Motor neuron (in vitro differentiated cells): Measurements from ENCODE around the gene SLC2A9. TPM values are rescaled to one million over a fixed set of nuclear protein-coding genes. Genes with fewer than 3 reads are reported as not detected.

Source experiments
- ATAC-seq, 8 experiments: fragments of 200-7000 bp; cut with Tn5 transposase; replicated peaks in 6 of 8; 2 replicates each; pipeline ENCODE4 v1.8.0; 2021; ENCODE audit warnings: mild to moderate bottlenecking in 8 of 8, moderate library complexity in 8 of 8
- H3K27ac ChIP-seq, 2 donors: fragments of 250-450 bp; sonication (Bioruptor Pico); 2 replicates each; pipeline ENCODE4 v1.9.0; 2021; ENCODE audit warnings: antibody characterized with exemption in 2 of 2, mild to moderate bottlenecking in 2 of 2, moderate library complexity in 1 of 2
- H3K4me1 ChIP-seq, 2 donors: fragments of 250-450 bp; sonication (Bioruptor Pico); replicated peaks in 1 of 2; 2 replicates each; pipeline ENCODE4 v1.6.1; 2021; ENCODE audit warnings: antibody characterized with exemption in 2 of 2, mild to moderate bottlenecking in 2 of 2, moderate library complexity in 1 of 2
- H3K4me3 ChIP-seq, 5 donors: fragments of 250-450 bp; sonication (Bioruptor Pico); 2 replicates each; pipeline ENCODE4 v1.9.0; 2021; ENCODE audit warnings: antibody characterized with exemption in 5 of 5, mild to moderate bottlenecking in 5 of 5, moderate library complexity in 4 of 5
- WGBS, 10 experiments: fragments of 450-650 bp; shearing (Covaris generic); methylation state at CpG; one replicate each; pipeline ENCODE4 v1.0.0; 2022; 5-methylcytosine and 5-hydroxymethylcytosine counted together
- in situ Hi-C, 9 experiments: fragments of 400-800 bp; cut with MboI; loops; one replicate each; pipeline ENCODE4 v1.15.0; 2021; ENCODE audit warnings: low sequenced_read_pairs in 9 of 9, low pct_unique_long_range_greater_than_20kb in 2 of 9; ENCODE audit not compliant: unreplicated experiment in 9 of 9
- total RNA-seq, 8 experiments: library from RNA; unstranded; fragments of 300-600 nt; gene quantifications; 2 replicates each; pipeline versions ENCODE4 v1.2.3 to v1.2.4, GENCODE V29; 2022

SLC2A9 gene
- total RNA-seq, 8 experiments from 2014 or later = 0.21 to 4.4 (median 1.3) TPM

- no peak overlapping the region for H3K27ac ChIP-seq
- in situ Hi-C loops = no loop called here
- no peak overlapping the region for H3K4me3 ChIP-seq
- ATAC-seq = no peak
- H3K4me1 ChIP-seq = no peaks in the 10 kb centered on the region
- WGBS, 10 experiments = 0 to 80% (median 48%) methylated on average over 1 to 3 of the region's 3 CpGs; no CpG with 5 or more reads in 2 of the 10 experiments
Observed at GRCh38 chr4:9877123-9877522, 144.2 kb downstream of the SLC2A9 start.

DNA sequence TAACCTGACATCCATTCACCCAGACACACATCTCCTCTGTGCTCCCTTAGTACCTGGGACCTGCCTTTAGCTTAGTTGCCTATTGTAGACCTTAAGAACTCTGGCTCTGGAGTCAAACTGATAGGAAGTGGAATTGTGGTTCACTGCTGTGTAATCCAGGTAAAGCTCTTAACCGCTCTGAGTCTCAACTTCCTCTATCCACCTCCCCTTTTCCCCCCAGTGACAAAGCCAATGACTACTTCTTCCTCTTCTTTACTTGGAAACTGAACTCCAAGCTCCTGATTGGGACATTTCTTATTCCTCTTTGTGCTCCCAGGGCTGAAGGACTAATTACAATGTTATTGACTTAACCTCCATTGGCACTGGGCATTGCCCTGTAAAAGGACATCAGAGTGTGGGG is 145.8 kb downstream of the SLC2A9 start:
- no peak overlapping the region for H3K27ac ChIP-seq
- ATAC-seq = no peak
- in situ Hi-C loops = no loop called here
- H3K4me1 ChIP-seq = no peaks in the 10 kb centered on the region
- 40 to 78% (median 50%) methylated on average over 1 of the region's 1 CpG; no CpG with 5 or more reads in 6 of the 10 experiments for WGBS, 10 experiments
- no peak overlapping the region for H3K4me3 ChIP-seq

DNA sequence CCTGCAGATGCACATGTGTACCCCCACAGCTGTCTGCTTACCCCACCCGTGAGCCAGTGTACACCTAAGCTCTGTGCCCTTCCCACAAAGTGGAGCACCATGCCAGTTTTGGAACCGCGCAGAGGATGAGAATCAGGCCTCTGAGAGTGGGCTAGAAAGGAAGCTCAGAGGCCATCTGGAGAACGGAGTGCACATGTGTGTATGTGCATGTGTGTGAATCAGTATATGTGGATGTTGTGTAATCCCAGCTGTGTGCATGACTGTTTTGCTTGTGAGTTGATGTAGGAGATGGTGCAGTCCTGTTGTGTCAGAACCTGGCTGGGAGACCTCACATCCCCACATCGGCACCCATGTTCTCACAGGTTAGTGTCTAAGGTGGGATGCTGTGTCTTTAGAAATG is 146.9 kb downstream of the SLC2A9 start:
- no peak overlapping the region for H3K27ac ChIP-seq
- in situ Hi-C loops = no loop called here
- no peaks in the 10 kb centered on the region for H3K4me1 ChIP-seq
- 0 to 100% (median 90%) methylated on average over 1 to 4 of the region's 5 CpGs; no CpG with 5 or more reads in 4 of the 10 experiments for WGBS, 10 experiments
- peak in 1 of 8 experiments; percentile 59 for ATAC-seq
- H3K4me3 ChIP-seq = no peak overlapping the region

GRCh38 chr4:9870165-9870790 is 151.0 kb downstream of the SLC2A9 start:
- WGBS, 10 experiments = 14 to 88% (median 67%) methylated on average over 1 to 10 of the region's 10 CpGs; no CpG with 5 or more reads in 3 of the 10 experiments
- no peaks in the 10 kb centered on the region for H3K4me1 ChIP-seq
- ATAC-seq = no peak
- H3K4me3 ChIP-seq = no peak overlapping the region
- H3K27ac ChIP-seq = no peak overlapping the region
- in situ Hi-C loops = no loop called here

DNA sequence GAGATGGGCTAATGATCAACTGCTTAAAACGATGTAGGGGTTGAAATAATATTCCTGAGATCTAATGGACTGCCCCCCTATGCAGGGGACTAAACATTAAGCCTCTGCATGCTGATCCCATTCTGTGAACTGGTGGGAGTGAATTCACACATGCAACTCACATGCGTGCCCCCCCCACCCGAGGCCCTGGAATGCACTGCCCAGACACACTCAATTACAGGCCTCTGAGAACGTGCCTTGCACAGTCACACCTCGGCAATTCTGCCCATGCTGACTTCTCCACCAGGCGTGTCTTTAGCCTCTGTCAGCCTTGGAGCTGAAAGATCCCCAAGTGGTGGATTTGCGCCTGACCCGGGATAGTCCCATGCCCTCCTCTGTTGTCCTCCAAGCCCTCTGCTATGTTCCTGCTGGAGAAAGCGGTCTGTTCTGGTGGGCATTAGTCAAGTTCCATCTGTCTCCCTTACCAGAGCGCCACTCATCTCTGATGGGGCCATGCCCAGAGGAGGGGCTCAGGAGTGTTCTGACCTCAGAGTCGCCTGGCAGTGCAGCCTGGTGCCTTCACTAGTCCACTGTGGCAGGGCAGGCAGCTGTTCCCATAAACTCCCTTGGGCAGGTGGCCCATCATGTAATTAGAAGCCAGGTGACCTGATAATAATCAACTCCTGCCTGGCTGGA is 153.4 kb downstream of the SLC2A9 start:
- in situ Hi-C loops = no loop called here
- Histone ChIP-seq H3K27ac (no peak overlapping the region), H3K4me3 (no peak overlapping the region), H3K4me1 (no peaks in the 10 kb centered on the region)
- ATAC-seq = no peak
- WGBS, 10 experiments = 0 to 92% (median 70%) methylated on average over 1 to 5 of the region's 11 CpGs; no CpG with 5 or more reads in 5 of the 10 experiments

DNA sequence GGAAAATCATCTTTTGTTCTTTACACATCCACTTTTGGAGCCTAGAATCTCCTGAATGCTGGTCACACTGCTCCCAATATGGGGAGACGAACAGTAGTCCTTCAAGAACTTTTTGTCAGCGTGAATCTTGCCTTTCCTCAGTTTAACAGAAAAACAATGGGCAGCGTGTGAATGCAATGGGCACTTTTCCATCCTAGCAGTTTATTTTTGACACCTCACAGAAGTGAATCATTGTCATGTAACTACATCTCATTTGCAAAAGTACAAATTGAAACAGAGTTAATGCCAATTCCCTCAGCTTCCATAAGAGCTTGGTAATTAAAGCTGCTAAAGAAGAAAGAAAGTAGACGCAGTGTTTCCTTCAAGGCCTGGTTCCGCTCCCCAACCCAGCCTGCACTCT is 154.4 kb downstream of the SLC2A9 start:
- 63 to 100% (median 72%) methylated on average over 1 to 5 of the region's 5 CpGs; no CpG with 5 or more reads in 2 of the 10 experiments for WGBS, 10 experiments
- Histone ChIP-seq H3K4me1 (no peaks in the 10 kb centered on the region), H3K27ac (no peak overlapping the region), H3K4me3 (no peak overlapping the region)
- no peak for ATAC-seq
- in situ Hi-C loops = no loop called here

DNA sequence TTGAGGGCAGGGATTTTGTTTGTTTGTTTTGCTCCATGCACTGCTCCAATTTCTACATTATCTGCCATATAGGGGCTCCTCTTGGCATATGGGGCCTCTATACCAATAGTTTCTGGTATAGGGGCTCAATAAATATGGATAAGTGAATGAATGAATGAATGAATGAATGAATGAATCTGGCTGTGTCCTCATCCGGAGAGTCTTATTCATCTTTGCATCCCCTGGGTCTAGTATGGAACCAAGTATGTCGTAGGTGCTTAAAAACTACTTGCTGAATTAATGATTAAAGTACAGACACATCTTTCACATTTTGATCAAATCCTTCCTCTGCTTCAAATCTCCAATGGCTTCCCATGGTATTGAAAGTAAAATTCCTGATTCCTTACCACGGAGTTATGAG is 159.7 kb downstream of the SLC2A9 start:
- ATAC-seq = no peak
- H3K4me3 ChIP-seq = no peak overlapping the region
- H3K4me1 ChIP-seq = no peaks in the 10 kb centered on the region
- no peak overlapping the region for H3K27ac ChIP-seq
- 11 to 100% (median 83%) methylated on average over 1 to 3 of the region's 3 CpGs; no CpG with 5 or more reads in 3 of the 10 experiments for WGBS, 10 experiments
- in situ Hi-C loops = no loop called here

GRCh38 chr4:9859810-9860209 is 161.5 kb downstream of the SLC2A9 start:
- in situ Hi-C loops = no loop called here
- Histone ChIP-seq H3K4me3 (no peak overlapping the region), H3K4me1 (no peaks in the 10 kb centered on the region), H3K27ac (no peak overlapping the region)
- no peak for ATAC-seq
- WGBS, 10 experiments = 72 to 91% (median 77%) methylated on average over 1 to 6 of the region's 6 CpGs; no CpG with 5 or more reads in 4 of the 10 experiments

GRCh38 chr4:9849538-9849920 is 171.8 kb downstream of the SLC2A9 start:
- in situ Hi-C loops = no loop called here
- no peaks in the 10 kb centered on the region for H3K4me1 ChIP-seq
- 66 to 100% (median 80%) methylated on average over 1 to 2 of the region's 2 CpGs; no CpG with 5 or more reads in 4 of the 10 experiments for WGBS, 10 experiments

GRCh38 chr4:9847968-9848748 is 173.1 kb downstream of the SLC2A9 start:
- in situ Hi-C loops = no loop called here
- WGBS, 10 experiments = 6 to 80% (median 55%) methylated on average over 1 to 5 of the region's 5 CpGs; no CpG with 5 or more reads in 2 of the 10 experiments
- H3K4me1 ChIP-seq = no peaks in the 10 kb centered on the region
- ATAC-seq = peak in 3 of 8 experiments; percentile 48 to 79 (median 72)
- no peak overlapping the region for H3K27ac ChIP-seq
- no peak overlapping the region for H3K4me3 ChIP-seq

More at GRCh38 chr4:9849538-9849920, 171.8 kb downstream of the SLC2A9 start:
- ATAC-seq = no peak
- Histone ChIP-seq H3K4me3 (no peak overlapping the region), H3K27ac (no peak overlapping the region)

GRCh38 chr4:9845791-9846493 is 175.4 kb downstream of the SLC2A9 start:
- in situ Hi-C loops = no loop called here
- Histone ChIP-seq H3K27ac (no peak overlapping the region), H3K4me3 (no peak overlapping the region), H3K4me1 (no peaks in the 10 kb centered on the region)
- ATAC-seq = peak in 3 of 8 experiments; percentile 77 to 93 (median 89)
- 4 to 92% (median 88%) methylated on average over 4 to 7 of the region's 9 CpGs for WGBS, 10 experiments

GRCh38 chr4:9841072-9841471 is 180.2 kb downstream of the SLC2A9 start:
- no peak overlapping the region for H3K27ac ChIP-seq
- in situ Hi-C loops = no loop called here
- H3K4me1 ChIP-seq = no peaks in the 10 kb centered on the region
- no peak overlapping the region for H3K4me3 ChIP-seq
- 4 to 89% (median 64%) methylated on average over 2 of the region's 2 CpGs; no CpG with 5 or more reads in 2 of the 10 experiments for WGBS, 10 experiments
- no peak for ATAC-seq
